GM18520 (cell line): ENCODE results near the gene PRKAG2.
"Not testable (repeated sequence)": the region's sequence is repeated elsewhere in the genome, so short reads cannot be mapped to it uniquely, and the experiment has no call there.

Experiments
- ATAC-seq: cut with Tn5 transposase; IDR thresholded peaks from one replicate; pipeline ENCODE4 v1.9.1; 2021; ENCODE audit not compliant: unreplicated experiment

The PRKAG2 gene

DNA sequence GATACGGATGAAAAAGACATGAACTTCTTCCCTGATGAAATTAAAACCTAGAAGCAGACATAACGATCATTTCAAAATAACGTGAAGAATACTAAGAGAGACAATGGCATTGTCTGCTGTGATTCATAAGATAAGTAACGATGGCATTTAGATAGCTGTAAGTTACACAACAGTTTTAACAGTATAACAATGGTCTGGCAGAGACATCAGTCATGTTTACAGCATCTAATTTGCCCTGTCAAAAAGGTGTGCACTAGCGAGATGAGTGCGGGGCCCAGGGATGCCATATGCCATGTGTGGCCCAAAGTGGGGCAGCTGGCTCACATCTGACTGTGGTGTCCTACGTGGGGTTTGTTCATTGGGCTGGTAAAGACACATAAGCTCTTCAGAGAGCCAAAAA lies 301.5 kb downstream of the PRKAG2 start:
- no peak for ATAC-seq

- ATAC-seq: not testable (repeated sequence)
These were observed 303.9 kb downstream of the PRKAG2 start for GRCh38 chr7:151573046-151573445.

DNA sequence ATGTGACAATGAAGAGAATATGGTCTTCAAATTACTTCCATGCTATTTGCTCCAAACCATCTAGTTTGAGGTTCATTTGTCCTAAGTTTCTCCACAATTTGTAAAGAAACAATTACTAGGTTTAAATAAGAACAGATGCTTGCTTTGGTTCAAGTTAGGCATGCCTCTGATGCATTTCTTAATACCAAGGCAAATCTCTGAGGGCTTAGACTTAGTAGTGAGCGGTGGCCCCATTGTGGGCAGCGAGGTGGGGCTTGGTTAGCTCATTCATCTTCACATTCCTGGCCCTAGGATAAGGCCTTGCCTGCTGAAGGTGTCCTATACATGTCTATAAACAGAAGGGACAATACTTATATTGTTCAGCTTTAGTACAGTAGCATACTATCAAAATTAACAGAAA lies 304.8 kb downstream of the PRKAG2 start:
- ATAC-seq: no peak

GRCh38 chr7:151571471-151571870 lies 305.4 kb downstream of the PRKAG2 start:
- no peak for ATAC-seq

DNA sequence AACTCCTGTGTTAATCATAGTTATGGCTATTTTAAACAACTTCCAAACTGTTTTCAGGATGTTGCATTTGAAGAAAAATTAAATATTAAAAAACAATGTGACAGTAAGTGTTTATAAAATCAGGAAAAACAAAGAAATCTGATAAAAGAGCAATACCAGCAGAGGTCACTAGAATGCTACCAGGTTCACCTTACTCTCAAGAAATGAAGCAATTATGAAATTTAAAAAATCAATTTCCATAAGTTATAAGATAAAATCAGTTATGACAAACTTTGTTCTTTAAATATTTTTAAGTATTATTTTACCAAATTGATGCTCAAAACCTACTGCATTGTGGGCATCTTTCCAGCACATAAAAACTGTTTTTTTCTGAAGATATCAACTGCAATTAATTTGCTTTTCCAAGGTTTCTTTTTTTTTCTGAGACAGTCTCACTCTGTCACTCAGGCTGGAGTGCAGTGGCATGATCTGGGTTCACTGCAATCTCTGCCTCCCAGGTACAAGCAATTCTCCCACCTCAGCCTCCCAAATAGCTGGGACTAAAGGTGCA lies 306.5 kb downstream of the PRKAG2 start:
- no peak for ATAC-seq

DNA sequence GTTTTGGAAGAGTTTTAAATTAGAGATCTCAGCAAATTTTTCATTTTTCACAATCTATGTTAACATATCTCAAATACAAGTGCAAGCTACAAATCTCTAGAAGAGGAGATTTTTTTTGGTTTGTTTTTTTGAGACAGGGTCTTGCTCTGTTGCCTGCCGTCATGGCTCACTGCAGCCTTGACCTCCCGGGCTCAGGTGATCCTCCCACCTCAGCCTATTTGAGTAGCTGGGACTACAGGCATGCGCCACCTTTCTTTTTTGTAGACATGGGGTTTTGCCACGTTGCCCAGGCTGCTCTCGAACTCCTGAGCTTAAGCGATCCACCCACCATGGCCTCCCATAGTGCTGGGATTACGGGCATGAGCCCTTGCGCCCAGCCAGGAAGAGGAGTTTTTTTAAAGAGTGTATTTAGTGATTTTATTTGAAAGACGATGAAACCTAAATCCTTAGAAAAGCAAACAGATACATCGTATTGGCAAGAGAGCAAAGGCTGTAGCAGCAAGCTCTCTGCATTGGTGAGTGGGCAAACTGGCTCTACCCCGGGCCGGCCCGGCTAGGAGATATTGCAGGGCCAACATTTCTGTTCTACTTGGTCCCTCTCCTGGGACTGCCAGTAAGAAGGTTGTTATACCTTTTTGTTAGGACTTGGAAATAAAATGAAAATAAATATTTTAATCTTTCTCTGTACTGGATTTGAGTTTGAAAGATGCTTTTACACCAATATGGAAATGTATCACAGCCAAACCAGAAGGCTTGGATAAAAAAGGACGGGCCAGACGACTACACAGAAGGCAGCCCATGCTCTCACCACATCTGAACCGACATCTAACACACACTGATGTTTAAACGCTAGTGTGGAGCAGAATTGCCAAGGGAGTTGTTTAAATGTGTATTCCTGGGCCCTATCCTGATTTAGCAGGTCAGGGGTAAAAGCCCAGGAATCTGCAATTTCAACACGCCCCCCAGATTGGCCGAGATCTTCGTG lies 307.7 kb downstream of the PRKAG2 start:
- no peak for ATAC-seq

DNA sequence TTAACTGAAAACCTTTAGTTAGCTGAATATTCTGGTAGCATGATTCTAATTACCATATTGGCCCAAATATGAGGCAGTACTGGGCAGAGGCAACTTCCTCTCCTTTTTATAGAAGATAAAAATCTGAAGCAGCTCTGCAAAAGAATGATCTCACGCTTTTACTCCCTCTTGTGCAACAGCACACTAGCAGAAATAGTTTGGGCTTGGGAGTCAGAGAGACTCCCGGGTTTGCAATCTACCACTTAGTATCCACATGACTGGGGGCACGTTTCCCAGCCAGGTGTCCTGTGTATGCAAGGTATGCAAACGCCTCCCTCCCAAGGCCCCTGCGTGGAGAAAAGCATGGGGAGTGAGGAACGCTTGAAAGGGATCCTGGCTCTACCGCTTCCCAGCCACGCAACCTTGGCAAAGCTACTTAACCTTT lies 310.0 kb downstream of the PRKAG2 start:
- ATAC-seq: no peak

GRCh38 chr7:151565541-151565940 lies 311.4 kb downstream of the PRKAG2 start:
- no peak for ATAC-seq

- no peak for ATAC-seq
These were observed 316.7 kb downstream of the PRKAG2 start for GRCh38 chr7:151560243-151560642.

DNA sequence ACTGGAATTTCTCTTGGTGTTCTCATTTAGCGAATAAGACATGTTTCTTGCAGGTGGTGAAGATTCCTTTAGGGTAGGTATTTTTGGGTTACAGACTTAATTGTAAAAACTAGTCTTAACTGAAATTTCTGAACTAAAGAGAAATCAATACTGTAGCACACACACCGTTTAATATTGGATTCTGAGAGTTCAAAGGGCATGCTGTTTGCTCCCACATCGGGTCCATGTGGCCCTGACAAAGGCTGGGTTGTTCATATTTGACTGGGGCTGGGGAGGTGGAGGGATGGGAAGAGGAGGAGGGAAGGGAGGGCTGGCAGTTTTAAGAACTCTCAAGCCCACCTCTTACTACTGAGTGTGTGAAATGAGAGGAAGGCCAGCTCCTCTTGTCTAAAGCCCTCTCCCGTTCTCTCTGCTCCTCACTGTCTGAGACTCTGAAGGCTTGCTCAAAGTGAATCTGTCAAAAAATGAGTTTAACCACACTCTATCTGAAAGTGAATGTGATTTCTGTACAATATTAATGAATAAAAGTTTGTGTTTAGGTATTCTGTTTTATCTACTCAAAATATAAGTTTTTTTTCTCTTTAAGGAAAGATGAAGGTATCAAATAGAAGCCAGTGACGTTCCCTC lies 317.2 kb downstream of the PRKAG2 start:
- ATAC-seq: no peak

DNA sequence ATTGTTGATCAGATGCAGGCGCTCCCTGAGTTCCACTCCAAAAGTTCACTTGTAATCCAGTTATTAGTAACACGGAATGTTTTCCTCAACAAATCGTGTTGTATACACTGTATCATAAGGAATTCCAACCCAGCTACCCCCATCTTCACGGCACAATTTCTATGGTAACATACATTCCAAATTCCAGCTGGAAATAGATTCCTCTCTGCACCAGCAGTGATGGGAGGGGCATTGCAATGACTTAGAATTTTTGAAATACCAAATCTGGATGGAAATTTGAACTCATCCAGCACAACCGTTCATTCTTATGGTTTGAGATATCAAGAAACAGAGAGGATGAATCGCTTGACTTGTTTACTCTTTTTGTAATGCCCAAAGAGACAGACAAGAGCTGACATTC lies 318.3 kb downstream of the PRKAG2 start:
- no peak for ATAC-seq

- no peak for ATAC-seq
These were observed 320.3 kb downstream of the PRKAG2 start for GRCh38 chr7:151556592-151556991.

- no peak for ATAC-seq
These were observed 323.6 kb downstream of the PRKAG2 start for GRCh38 chr7:151553356-151553755.

GRCh38 chr7:151552352-151553028 lies 324.4 kb downstream of the PRKAG2 start:
- no peak for ATAC-seq

GRCh38 chr7:151551820-151552219 lies 325.1 kb downstream of the PRKAG2 start:
- no peak for ATAC-seq

GRCh38 chr7:151550656-151551286 lies 326.1 kb downstream of the PRKAG2 start:
- no peak for ATAC-seq

GRCh38 chr7:151549644-151550043 lies 327.3 kb downstream of the PRKAG2 start:
- no peak for ATAC-seq

GRCh38 chr7:151549083-151549482 lies 327.8 kb downstream of the PRKAG2 start:
- ATAC-seq: no peak

GRCh38 chr7:151544183-151544582 lies 332.7 kb downstream of the PRKAG2 start:
- ATAC-seq: no peak

DNA sequence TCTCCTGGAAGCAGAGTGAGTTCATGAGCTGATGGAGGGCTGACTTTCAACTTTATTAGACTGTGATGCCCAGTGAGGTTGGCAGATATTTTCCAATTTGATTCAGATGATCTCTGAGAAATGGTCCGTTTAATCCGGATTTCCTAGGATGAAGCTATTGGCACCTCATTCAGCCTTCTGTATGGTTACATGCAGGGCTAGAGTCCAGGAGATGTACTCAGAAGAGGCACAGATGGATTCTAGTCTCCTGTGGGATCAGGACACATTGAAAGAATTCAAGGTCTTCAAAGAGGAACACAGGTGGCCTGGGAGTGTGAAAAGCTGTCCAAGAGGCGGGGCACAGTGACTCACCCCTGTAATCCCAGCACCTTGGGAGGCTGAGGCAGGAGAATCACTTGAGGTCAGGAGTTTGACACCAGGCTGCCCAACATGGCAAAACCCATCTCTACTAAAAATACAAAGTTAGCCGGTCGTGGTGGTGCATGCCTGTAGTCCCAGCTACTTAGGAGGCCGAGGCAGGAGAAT lies 334.2 kb downstream of the PRKAG2 start:
- no peak for ATAC-seq
